GM19467 (cell line): Measurements from ENCODE around the gene AGPAT2.

Source experiments
- ATAC-seq: cut with Tn5 transposase; IDR thresholded peaks from one replicate; pipeline ENCODE4 v1.9.1; 2021; ENCODE audit warnings: mild to moderate bottlenecking, moderate library complexity; ENCODE audit not compliant: unreplicated experiment

Gene AGPAT2

GRCh38 chr9:136690104-136690805 is 3.0 kb upstream of the AGPAT2 start:
- ATAC-seq, result no peak

GRCh38 chr9:136689108-136689460 is 1.8 kb upstream of the AGPAT2 start:
- ATAC-seq, result no peak

- ATAC-seq, result no peak
Measured at GRCh38 chr9:136688274-136689107, 1.2 kb upstream of the AGPAT2 start.

- ATAC-seq, result no peak
Measured at GRCh38 chr9:136687721-136688223, 515 bp upstream of the AGPAT2 start.

GRCh38 chr9:136686534-136686793 is 793 bp downstream of the AGPAT2 start:
- no peak for ATAC-seq

- ATAC-seq, result no peak
Measured at GRCh38 chr9:136685790-136686533, 1.3 kb downstream of the AGPAT2 start.

- no peak for ATAC-seq
Measured at GRCh38 chr9:136685216-136685615, 2.0 kb downstream of the AGPAT2 start.

- ATAC-seq, result no peak
Measured at GRCh38 chr9:136684799-136685198, 2.5 kb downstream of the AGPAT2 start.

- no peak for ATAC-seq
Measured at GRCh38 chr9:136684339-136684738, 2.9 kb downstream of the AGPAT2 start.

- no peak for ATAC-seq
Measured at GRCh38 chr9:136683755-136684154, 3.5 kb downstream of the AGPAT2 start.

GRCh38 chr9:136683173-136683745 is 4.0 kb downstream of the AGPAT2 start:
- ATAC-seq, result no peak

GRCh38 chr9:136682710-136683109 is 4.5 kb downstream of the AGPAT2 start:
- no peak for ATAC-seq

GRCh38 chr9:136681945-136682699 is 5.1 kb downstream of the AGPAT2 start:
- ATAC-seq, result no peak

- ATAC-seq, result no peak
Measured at GRCh38 chr9:136681029-136681428, 6.2 kb downstream of the AGPAT2 start.

- ATAC-seq, result no peak
Measured at GRCh38 chr9:136679431-136679941, 7.8 kb downstream of the AGPAT2 start.

GRCh38 chr9:136678624-136679023 is 8.6 kb downstream of the AGPAT2 start:
- no peak for ATAC-seq

GRCh38 chr9:136678034-136678433 is 9.2 kb downstream of the AGPAT2 start:
- no peak for ATAC-seq

GRCh38 chr9:136676920-136677686 is 10.2 kb downstream of the AGPAT2 start:
- no peak for ATAC-seq

- ATAC-seq, result no peak
Measured at GRCh38 chr9:136676297-136676794, 10.9 kb downstream of the AGPAT2 start.
